ENCODE measurements around the gene FAHD1.

- TF ChIP-seq, protein P1, sequence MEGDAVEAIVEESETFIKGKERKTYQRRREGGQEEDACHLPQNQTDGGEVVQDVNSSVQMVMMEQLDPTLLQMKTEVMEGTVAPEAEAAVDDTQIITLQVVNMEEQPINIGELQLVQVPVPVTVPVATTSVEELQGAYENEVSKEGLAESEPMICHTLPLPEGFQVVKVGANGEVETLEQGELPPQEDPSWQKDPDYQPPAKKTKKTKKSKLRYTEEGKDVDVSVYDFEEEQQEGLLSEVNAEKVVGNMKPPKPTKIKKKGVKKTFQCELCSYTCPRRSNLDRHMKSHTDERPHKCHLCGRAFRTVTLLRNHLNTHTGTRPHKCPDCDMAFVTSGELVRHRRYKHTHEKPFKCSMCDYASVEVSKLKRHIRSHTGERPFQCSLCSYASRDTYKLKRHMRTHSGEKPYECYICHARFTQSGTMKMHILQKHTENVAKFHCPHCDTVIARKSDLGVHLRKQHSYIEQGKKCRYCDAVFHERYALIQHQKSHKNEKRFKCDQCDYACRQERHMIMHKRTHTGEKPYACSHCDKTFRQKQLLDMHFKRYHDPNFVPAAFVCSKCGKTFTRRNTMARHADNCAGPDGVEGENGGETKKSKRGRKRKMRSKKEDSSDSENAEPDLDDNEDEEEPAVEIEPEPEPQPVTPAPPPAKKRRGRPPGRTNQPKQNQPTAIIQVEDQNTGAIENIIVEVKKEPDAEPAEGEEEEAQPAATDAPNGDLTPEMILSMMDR (IDR thresholded peaks at IDR 0.05) = no peak
- no peak for TF ChIP-seq POLR2A (IDR thresholded peaks at IDR 0.05)
Observed at GRCh38 chr16:1792836-1793577, 34.0 kb upstream of the FAHD1 start.
